Stimulated activated CD4-positive, alpha-beta T cell treated with anti-CD3 and anti-CD28 coated beads, Interleukin-15, amount 100 ng/mL, for 24 hours (primary cell): ENCODE measurements around the gene PAX5.

Experiments used
- DNase-seq: peaks from one replicate; pipeline ENCODE4 v3.0.0-alpha.2; 2020

PAX5 gene

GRCh38 chr9:36985769-36986467 is 48.1 kb downstream of the PAX5 start:
- DNase-seq, result no peak

GRCh38 chr9:36985061-36985768 is 48.9 kb downstream of the PAX5 start:
- no peak for DNase-seq

GRCh38 chr9:36980148-36980974 is 53.7 kb downstream of the PAX5 start:
- DNase-seq, result no peak

GRCh38 chr9:36976371-36977030 is 57.6 kb downstream of the PAX5 start:
- no peak for DNase-seq

GRCh38 chr9:36974731-36975130 is 59.3 kb downstream of the PAX5 start:
- no peak for DNase-seq

- DNase-seq, result no peak
Measured at GRCh38 chr9:36971935-36972488, 62.1 kb downstream of the PAX5 start.

GRCh38 chr9:36970007-36970888 is 63.8 kb downstream of the PAX5 start:
- DNase-seq, result no peak

GRCh38 chr9:36969216-36969771 is 64.8 kb downstream of the PAX5 start:
- DNase-seq, result no peak

- DNase-seq, result no peak
Measured at GRCh38 chr9:36968574-36969215, 65.4 kb downstream of the PAX5 start.

GRCh38 chr9:36967997-36968396 is 66.1 kb downstream of the PAX5 start:
- DNase-seq, result no peak

- DNase-seq, result no peak
Measured at GRCh38 chr9:36966371-36967097, 67.5 kb downstream of the PAX5 start.

- DNase-seq, result no peak
Measured at GRCh38 chr9:36964791-36965190, 69.3 kb downstream of the PAX5 start.

GRCh38 chr9:36963346-36963745 is 70.7 kb downstream of the PAX5 start:
- DNase-seq, result no peak

GRCh38 chr9:36962691-36963090 is 71.4 kb downstream of the PAX5 start:
- no peak for DNase-seq

GRCh38 chr9:36961561-36962325 is 72.3 kb downstream of the PAX5 start:
- DNase-seq, result no peak

GRCh38 chr9:36961051-36961450 is 73.0 kb downstream of the PAX5 start:
- no peak for DNase-seq

GRCh38 chr9:36960575-36960955 is 73.5 kb downstream of the PAX5 start:
- no peak for DNase-seq

GRCh38 chr9:36959681-36960574 is 74.1 kb downstream of the PAX5 start:
- no peak for DNase-seq
